ENCODE data around the gene DCAF10. TPM values are rescaled to one million over a fixed set of nuclear protein-coding genes. Genes with fewer than 3 reads are reported as not detected.

DCAF10 gene
- total and polyA plus RNA-seq, 2 of the 13 experiments (the other 11 are each of a cell fraction or from before 2014, with no cell fraction given), result 9.2 to 20.3 TPM

DNA sequence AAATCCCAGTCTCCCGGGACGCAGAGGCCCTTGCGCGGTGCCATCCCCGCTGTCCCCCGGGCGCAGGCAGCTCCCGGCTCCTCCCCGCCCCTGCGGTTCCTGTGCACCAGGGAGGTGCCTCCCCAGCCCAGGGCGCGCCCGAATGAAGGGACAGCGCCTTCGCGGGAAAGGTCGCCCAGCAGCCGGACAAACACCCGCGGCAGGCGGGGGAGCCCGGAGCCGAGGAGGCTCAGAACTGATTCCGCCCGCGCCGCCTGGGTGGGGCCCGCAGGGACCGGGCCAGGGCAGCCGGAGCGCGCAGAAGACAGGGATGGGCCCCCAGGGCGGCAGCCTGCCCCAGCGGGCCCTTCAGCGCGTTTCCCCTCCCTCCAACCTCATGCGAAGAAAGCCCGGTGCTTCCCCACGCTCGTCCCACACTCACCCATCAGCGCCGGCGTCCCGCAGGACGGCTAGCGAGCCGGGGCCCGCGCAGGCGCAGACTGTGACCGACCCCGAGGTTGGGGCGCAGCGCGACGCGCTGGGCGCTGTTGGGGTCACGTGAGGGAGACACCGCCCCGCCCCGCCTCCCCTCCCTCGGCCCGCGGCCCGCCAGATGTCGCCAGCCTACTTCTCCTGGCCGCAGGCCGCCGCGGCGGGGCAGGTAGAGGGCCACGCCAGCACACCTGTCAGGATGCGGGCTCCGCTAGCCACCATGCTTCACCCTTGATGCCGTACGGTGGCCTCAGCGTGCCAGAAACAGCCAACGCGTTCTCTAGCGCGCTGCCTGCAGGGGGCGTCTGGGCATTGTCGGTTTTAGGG, 103.2 kb downstream of the DCAF10 start, which contains the start of gene SLC25A51 (continued):
- TF ChIP-seq, protein P1, sequence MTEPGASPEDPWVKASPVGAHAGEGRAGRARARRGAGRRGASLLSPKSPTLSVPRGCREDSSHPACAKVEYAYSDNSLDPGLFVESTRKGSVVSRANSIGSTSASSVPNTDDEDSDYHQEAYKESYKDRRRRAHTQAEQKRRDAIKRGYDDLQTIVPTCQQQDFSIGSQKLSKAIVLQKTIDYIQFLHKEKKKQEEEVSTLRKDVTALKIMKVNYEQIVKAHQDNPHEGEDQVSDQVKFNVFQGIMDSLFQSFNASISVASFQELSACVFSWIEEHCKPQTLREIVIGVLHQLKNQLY (CRISPR knock-in tag; IDR thresholded peaks at IDR 0.05), result peak; percentile 41; the same call in 1 of the 2 replicates
- no peak for TF ChIP-seq ZBTB3 (CRISPR knock-in tag; IDR thresholded peaks at IDR 0.05; ENCODE audit: borderline replicate concordance, low read depth)
- peak; percentile 82 for TF ChIP-seq CBFB (CRISPR knock-in tag; IDR thresholded peaks at IDR 0.05)
- TF ChIP-seq IKZF1 (IDR thresholded peaks at IDR 0.05), result no peak
- no peak; the same call in 1 of the 2 replicates for TF ChIP-seq ZBTB21 (CRISPR knock-in tag; IDR thresholded peaks at IDR 0.05)
- TF ChIP-seq MXD3 (CRISPR knock-in tag; IDR thresholded peaks at IDR 0.05), result peak; percentile 95
- TF ChIP-seq FOXA3 (CRISPR knock-in tag; IDR thresholded peaks at IDR 0.05), result peak; percentile 69
- peak; percentile 99 for TF ChIP-seq CTCF (CRISPR knock-in tag; IDR thresholded peaks at IDR 0.05)
- peak; percentile 99 for TF ChIP-seq ZNF670 (CRISPR knock-in tag; IDR thresholded peaks at IDR 0.05; ENCODE audit: borderline replicate concordance)
- no peak for TF ChIP-seq MLLT10 (CRISPR knock-in tag; IDR thresholded peaks at IDR 0.05)
- no peak for TF ChIP-seq HNF4G (IDR thresholded peaks at IDR 0.05; ENCODE audit: borderline replicate concordance, low read depth, low read length)
- TF ChIP-seq HNF4G (CRISPR knock-in tag; IDR thresholded peaks at IDR 0.05; ENCODE audit: borderline replicate concordance, low read depth), result peak; percentile 75
- TF ChIP-seq ZMYM2 (CRISPR knock-in tag; IDR thresholded peaks at IDR 0.05), result no peak
- TF ChIP-seq NR3C1 (CRISPR knock-in tag; IDR thresholded peaks at IDR 0.05), result no peak
- no peak; the same call in 1 of the 2 replicates for TF ChIP-seq ZKSCAN1 (IDR thresholded peaks at IDR 0.05; ENCODE audit: low read length)
- TF ChIP-seq ZMAT3 (CRISPR knock-in tag; conservative IDR thresholded peaks at IDR 0.05), result peak; percentile 99
- no peak for TF ChIP-seq ZNF251 (CRISPR knock-in tag; IDR thresholded peaks at IDR 0.05)
- TF ChIP-seq, protein P2, sequence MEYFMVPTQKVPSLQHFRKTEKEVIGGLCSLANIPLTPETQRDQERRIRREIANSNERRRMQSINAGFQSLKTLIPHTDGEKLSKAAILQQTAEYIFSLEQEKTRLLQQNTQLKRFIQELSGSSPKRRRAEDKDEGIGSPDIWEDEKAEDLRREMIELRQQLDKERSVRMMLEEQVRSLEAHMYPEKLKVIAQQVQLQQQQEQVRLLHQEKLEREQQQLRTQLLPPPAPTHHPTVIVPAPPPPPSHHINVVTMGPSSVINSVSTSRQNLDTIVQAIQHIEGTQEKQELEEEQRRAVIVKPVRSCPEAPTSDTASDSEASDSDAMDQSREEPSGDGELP (IDR thresholded peaks at IDR 0.05; ENCODE audit: borderline replicate concordance, low read depth), result peak; percentile 70; the same call in 1 of the 2 replicates
- peak; percentile 2; the same call in 1 of the 2 replicates for TF ChIP-seq KDM6A (CRISPR knock-in tag; IDR thresholded peaks at IDR 0.05; ENCODE audit: low read depth)
- TF ChIP-seq SNAI1 (CRISPR knock-in tag; IDR thresholded peaks at IDR 0.05; ENCODE audit: borderline replicate concordance), result peak; percentile 73; the same call in 1 of the 2 replicates
- TF ChIP-seq EEA1 (CRISPR knock-in tag; IDR thresholded peaks at IDR 0.05; ENCODE audit: borderline replicate concordance), result no peak
- peak; percentile 73; the same call in 1 of the 2 replicates for TF ChIP-seq SOX5 (CRISPR knock-in tag; IDR thresholded peaks at IDR 0.05; ENCODE audit: borderline replicate concordance)
- TF ChIP-seq RAD51 (IDR thresholded peaks at IDR 0.05; ENCODE audit: borderline replicate concordance), result peak; percentile 41; the same call in 1 of the 2 replicates
- TF ChIP-seq MZF1 (CRISPR knock-in tag; IDR thresholded peaks at IDR 0.05; ENCODE audit: borderline replicate concordance), result no peak
- TF ChIP-seq GLI4 (CRISPR knock-in tag; IDR thresholded peaks at IDR 0.05; ENCODE audit: borderline replicate concordance), result no peak
- peak; percentile 95 for TF ChIP-seq HDAC2 (CRISPR knock-in tag; IDR thresholded peaks at IDR 0.05)
- no peak for TF ChIP-seq SATB2 (CRISPR knock-in tag; IDR thresholded peaks at IDR 0.05)

All from HepG2 (cell line).